Left hindlimb (tissue), 1 donor: ENCODE measurements around the gene TRMT11.
"Not testable (repeated sequence)": the region's sequence is repeated elsewhere in the genome, so short reads cannot be mapped to it uniquely, and the experiment has no call there.

Experiments
- DNase-seq: peaks from one replicate; pipeline ENCODE4 v3.0.0-alpha.2; 2018

The TRMT11 gene

GRCh38 chr6:125956506-125957390, 29.6 kb upstream of the TRMT11 start, which contains the start of gene HINT3:
TSS of gene HINT3 (plus strand) at chr6:125956770. CDS start at chr6:125956978, 208 bp downstream.
- peak; percentile 96 for DNase-seq

DNA sequence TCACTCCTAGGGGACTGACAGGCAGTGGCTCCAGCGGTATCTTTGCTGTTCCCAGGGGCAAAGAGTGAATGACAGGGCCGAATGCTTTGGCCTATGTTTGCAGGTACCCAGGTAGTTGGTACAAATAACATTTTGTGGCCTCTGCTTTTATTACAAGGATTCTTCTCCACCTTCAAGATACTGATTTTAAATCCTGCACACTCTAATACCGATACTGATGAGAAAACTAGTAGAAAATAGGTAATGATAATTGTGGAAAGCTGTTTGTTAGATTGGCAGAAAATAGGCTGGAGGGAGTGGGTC, 29.0 kb upstream of the TRMT11 start:
- no peak for DNase-seq

DNA sequence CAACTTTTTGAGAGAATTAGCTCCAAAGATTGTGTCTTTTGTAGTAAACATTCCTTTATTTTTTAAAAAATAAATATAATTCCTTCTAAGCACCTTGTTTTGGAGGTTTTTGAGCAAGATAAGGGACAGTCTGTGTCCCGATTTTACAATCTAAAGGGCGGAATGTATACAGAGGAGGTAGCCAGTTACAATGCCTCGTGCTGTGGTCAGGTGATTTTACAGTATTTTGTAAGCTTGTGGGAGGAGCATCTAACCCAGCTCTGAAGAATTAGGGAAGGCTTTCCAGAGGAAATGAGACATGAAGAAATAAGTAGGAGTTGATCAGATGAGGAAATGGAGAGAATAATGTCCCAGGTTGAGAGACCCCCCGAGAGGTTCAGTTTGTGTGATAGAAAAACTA, 28.5 kb upstream of the TRMT11 start:
- no peak for DNase-seq

- DNase-seq: no peak
Measured at GRCh38 chr6:125959041-125959440, 27.3 kb upstream of the TRMT11 start.

GRCh38 chr6:125961117-125961516, 25.2 kb upstream of the TRMT11 start:
- DNase-seq: no peak

- no peak for DNase-seq
Measured at GRCh38 chr6:125962900-125963497, 23.3 kb upstream of the TRMT11 start.

- no peak for DNase-seq
Measured at GRCh38 chr6:125963817-125964216, 22.5 kb upstream of the TRMT11 start.

DNA sequence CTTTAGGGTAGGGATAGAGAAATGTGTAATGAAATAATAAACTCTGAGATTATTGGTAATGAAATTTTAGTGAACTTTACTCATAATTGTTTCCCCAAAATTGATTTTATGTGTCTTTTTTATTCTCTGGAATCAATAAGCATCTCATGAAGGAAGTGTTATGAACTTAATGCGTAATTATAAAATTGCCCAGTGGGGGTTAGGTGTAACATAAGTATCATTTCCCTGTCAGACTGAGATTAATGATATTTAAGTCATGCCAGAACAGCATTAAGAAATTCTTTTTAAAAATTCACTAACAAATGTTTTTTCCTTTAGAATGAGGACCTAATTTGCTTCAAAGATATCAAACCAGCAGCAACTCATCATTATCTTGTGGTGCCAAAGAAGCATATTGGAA, 19.8 kb upstream of the TRMT11 start:
- no peak for DNase-seq

DNA sequence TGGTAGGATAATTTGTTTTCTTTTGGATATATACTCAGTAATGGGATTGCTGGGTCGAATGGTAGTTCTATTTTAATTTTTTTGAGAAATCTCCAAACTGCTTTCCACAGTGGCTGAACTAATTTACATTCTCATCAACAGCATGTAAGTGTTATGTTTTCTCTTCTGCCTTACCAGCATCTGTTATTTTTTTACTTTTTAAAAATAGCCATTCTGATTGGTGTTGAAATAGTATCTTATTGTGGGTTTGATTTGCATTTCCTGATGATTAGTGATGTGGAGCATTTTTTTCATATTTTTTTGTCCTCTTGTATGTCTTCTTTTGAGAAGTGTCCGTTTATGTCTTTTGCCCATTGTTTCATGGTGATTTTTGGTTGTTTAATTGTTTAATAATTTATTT, 17.8 kb upstream of the TRMT11 start:
- no peak for DNase-seq

GRCh38 chr6:125970760-125971159, 15.6 kb upstream of the TRMT11 start:
- DNase-seq: no peak

DNA sequence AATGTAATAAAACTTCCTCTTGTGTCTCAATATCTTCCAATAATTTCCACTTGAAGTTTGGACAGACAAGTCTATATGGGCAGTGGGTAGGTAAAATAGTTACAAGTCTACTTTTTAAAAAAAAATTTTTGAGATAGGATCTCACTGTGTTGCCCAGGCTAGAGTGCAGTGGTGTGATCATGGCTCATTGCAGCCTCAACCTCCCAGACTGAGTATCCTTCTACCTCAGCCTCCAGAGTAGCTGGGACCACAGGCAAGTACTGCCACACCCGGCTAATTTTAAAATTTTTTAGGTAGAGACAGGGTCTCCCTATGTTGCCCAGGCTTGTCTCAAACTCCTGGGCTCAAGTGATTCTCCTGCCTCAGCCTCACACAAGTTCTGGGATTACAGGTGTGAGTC, 13.9 kb upstream of the TRMT11 start:
- not testable (repeated sequence) for DNase-seq

- no peak for DNase-seq
Measured at GRCh38 chr6:125974214-125974866, 12.0 kb upstream of the TRMT11 start.

- no peak for DNase-seq
Measured at GRCh38 chr6:125979101-125979500, 7.2 kb upstream of the TRMT11 start.

GRCh38 chr6:125981571-125982185, 4.7 kb upstream of the TRMT11 start:
- DNase-seq: no peak

DNA sequence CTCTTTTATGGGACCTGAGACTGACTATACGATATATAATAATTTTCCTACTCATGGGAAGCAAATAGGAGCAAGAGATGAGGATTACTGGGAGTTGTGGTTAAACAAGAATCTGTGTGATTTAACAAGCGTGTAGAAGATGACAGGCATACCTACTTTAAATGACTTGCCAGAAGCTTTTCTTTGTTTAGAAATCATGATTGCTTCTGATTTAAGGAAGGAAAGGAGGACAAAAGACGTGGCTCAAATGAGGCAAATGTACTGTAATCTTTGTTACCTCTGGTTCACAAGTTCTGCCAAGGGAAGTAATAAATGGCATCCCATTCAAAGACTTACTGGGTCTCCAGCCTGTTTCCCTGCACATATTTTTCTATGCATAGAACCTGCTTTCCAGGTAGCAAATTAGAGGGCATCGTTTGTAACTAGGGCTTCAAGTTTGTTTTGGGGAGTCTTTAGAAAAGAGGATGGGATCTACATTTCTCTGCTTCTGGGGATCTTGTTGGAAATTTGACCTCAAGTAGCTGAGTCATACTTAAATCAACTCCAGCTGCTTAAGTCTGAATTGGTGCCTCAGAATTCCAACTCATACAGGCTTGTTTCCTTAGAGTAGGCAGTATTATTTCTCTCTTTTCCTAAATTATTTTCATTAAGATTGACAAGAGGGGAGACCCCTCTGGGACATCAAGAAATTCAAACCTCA, 2.9 kb upstream of the TRMT11 start:
- DNase-seq: no peak

DNA sequence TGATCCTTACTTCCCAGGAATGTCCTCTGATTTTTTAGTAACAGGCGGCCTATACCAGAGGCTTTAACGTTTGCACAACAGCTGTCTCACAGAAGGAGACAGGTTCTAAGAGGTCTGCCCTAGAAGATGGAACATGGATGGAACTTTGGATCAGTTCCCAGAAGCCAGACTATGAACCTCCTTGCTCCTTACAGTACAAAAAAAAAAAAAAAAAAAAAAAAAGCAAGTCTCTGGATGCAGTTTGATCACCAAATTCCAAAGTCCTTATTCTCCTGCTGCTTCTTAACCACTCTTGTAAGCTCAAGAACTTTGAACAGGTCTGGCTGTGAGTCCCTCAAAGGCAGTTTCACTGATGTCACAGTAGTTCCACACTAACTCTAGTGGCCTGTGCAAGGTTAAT, 2.0 kb upstream of the TRMT11 start:
- DNase-seq: no peak

DNA sequence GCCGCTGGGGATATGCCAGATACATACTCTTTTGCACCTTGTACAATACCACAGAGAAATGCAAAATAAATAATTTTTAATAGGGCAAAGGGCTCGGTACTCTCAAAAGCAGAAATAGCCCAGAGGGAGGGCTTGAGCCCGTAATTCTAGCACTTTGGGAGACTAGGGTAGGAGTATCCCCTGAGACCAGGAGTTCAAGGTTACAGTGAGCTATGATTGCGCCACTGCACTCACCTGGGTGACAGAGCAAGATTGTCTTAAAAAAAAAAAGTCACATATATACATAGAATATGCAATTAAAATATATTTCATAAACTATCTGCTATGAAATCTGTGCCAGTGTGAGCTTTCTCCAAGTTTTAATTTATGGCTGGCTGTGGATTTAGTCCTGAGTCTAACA, 818 bp upstream of the TRMT11 start:
- no peak for DNase-seq

DNA sequence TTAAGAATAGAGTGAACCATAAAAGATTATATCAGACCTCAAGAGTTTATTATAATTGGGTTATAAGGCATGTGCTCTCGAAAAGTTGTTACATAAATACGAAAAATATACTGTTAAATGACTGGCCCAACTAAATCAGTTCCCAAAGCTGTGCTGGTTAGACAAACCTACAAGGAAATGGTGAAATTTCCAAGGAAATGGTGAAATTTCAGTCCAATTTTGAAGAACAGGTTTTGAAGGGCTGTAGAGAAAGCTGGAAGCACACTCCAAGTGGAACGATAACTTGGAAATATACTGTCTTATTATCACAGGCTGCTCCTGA, 400 bp upstream of the TRMT11 start:
- DNase-seq: no peak

- no peak for DNase-seq
Measured at GRCh38 chr6:125987026-125987617, 782 bp downstream of the TRMT11 start.

- no peak for DNase-seq
Measured at GRCh38 chr6:125988280-125988679, 1.9 kb downstream of the TRMT11 start.

DNA sequence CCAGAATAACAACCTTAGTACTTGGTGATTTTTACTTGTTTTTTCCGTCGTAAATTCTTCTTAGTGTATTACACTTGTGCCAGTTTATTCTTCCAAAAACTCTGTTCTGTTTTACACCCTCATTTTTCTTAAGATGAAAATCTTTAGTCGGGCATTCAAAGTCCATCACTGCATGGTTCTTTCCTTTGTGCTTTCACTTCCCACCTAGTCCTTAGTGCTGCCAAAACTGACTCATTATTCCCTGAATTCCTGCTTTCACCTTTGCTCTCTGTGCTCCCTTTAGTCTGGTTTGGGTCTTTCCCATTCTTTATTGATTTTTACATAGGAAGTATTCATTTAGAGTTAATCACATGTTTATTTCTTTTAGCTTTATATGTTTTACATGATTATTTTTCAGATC, 3.3 kb downstream of the TRMT11 start:
- no peak for DNase-seq

GRCh38 chr6:125991653-125992052, 5.3 kb downstream of the TRMT11 start:
- no peak for DNase-seq
